OCI-LY1 (cell line): ENCODE results near the gene ESR2.

Source experiments
- EZH2 ChIP-seq: fragments of 200-600 bp; sonication (generic), shearing (Covaris generic); IDR thresholded peaks from 2 replicates; pipeline ENCODE4 v1.8.0; 2017; ENCODE audit warnings: borderline replicate concordance, mixed run types, mild to moderate bottlenecking, antibody characterized with exemption, low read length, moderate library complexity, mixed read lengths
- TF ChIP-seq, protein P1 (sequence below): fragments of 200-600 bp; sonication (generic), shearing (Covaris generic); IDR thresholded peaks from 2 replicates; pipeline ENCODE4 v1.5.1; 2017; ENCODE audit warnings: mild to moderate bottlenecking, antibody characterized with exemption, low read length, moderate library complexity, mixed read lengths

DNA sequence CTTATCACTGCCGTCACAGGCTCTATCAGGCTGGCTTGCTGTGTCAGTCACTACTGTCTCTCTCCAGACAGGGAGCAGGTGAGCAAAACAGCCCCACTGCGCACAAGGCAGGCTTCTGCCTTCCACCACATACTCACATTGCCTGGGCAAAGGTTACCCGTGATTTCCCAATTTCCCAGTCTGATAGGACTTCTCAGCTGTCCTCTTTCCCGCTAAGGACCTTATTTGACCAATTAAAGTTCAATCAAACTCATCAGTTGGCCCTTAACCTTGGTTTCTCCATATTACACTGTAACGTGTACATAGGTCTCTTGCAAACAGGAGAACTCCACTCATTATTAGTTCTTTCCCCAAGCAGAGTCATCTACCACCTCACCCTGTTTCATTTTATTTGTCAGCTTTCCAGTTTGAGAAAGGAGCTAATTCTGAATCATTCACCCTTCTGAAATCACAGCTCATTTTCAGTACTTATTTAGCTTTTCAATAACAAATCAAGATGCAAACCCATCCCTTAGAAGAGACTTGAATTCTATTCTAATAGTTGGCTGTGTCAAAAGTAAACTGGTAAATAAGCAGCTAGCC is 170.8 kb downstream of the ESR2 start:
- TF ChIP-seq, protein P1, sequence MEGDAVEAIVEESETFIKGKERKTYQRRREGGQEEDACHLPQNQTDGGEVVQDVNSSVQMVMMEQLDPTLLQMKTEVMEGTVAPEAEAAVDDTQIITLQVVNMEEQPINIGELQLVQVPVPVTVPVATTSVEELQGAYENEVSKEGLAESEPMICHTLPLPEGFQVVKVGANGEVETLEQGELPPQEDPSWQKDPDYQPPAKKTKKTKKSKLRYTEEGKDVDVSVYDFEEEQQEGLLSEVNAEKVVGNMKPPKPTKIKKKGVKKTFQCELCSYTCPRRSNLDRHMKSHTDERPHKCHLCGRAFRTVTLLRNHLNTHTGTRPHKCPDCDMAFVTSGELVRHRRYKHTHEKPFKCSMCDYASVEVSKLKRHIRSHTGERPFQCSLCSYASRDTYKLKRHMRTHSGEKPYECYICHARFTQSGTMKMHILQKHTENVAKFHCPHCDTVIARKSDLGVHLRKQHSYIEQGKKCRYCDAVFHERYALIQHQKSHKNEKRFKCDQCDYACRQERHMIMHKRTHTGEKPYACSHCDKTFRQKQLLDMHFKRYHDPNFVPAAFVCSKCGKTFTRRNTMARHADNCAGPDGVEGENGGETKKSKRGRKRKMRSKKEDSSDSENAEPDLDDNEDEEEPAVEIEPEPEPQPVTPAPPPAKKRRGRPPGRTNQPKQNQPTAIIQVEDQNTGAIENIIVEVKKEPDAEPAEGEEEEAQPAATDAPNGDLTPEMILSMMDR, result no peak
- no peak for TF ChIP-seq EZH2
